GM19467 (cell line): ENCODE results near the gene IRF4.

Experiments used
- ATAC-seq: cut with Tn5 transposase; IDR thresholded peaks from one replicate; pipeline ENCODE4 v1.9.1; 2021; ENCODE audit warnings: mild to moderate bottlenecking, moderate library complexity; ENCODE audit not compliant: unreplicated experiment

Gene IRF4

DNA sequence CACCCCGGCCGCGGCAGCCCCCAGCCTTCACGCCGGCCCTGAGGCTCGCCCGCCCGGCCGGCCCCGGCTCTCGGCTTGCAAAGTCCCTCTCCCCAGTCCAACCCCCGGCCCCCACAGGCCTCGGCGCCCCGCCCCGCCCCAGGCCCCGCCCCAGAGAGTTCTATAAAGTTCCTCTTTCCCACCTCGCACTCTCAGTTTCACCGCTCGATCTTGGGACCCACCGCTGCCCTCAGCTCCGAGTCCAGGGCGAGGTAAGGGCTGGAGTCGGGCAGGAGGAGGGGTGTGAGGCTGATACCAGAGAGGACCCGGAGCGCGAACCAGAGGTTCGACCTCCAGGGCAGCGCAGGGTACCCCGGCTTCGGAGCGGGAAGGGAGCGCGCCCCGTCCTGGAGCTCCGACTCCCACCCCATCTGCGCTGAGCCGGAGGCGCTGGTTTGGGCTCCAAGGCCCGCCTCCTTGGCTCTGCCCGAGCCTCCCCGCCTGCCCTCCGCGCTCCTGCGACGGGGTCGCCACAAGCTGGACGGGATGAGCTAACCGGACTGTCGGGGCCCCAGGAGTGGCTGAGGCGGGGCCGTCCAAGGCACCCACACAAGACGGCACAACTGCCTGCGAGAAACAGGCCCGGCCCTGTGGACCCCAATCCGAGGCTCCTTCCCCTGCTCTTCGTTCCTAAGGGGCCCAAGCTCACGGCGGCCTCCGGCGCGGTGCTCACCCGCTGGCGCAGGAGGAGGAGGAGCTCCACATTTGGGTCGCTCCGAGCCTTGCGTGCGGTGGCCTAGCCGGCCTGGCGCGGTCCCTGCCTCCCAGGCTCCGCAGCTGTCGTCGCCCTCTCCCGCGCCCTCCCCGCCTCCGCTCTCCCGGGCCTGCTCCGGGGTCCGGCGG is at the start of gene IRF4:
TSS of gene IRF4 (plus strand) at position 194 of the 882 bp plus-strand sequence. CDS start 1,401 bp downstream, outside the sequence.
- ATAC-seq, result peak; percentile 42

DNA sequence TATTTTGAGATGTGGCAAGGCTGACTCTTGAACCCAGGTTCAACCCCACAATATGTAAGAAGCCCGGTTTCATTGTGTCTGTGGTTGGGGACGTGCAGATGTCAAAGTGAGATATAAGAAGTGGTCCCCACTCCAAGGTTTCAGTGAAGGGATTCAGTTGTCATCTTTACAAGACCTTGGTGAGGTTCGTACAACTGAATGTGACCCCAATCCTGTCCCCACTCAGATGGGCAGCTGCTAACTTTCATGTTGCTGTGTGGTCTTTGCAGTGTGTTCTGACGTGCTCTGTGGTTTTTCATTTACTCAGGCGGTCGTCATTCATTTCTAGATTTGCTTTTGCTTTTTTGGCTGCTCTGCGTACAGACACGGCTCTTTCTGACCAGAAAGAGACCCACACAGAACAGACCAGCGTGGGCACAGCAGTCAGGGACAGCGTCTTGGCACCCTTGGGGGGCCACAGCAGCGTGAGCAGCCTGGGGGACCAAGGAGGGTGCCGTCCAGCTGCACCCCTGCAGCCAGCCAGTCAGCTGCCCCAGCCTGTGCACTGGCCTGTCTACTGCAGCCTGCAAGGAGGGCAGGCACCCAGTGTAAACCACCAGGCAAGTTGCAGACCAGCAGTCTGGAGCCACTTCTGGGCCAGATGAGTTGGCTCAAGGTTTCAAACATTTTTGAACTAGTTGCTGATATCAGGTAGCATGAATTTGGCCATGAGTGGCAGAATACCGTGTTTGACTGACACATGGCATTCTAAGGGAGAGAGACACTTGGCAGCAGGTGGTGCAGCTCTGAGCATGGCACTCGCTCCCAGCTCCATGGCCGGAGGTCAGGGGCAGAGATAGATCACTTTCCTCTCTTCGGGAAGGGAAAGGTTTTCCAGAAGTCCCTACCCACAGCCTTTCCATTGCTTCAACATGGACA is 49.4 kb upstream of the IRF4 start:
- peak; percentile 44 for ATAC-seq

DNA sequence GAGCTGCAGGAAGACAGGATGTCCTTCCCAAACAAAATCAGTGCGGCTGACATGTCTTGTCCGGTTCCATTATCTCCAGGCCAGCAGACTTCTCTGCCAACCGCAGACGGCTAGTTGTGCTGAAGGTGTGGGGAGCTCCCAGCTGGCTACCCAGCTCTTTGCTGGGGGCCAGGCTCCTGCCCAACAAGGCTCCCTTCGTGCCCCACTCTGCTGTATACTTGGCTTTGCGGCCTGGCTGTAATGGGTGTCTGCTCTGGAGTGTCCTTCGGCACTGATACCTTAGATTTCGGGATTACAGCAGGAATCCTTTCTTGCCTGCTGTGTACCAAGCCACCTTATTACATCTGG is 48.7 kb upstream of the IRF4 start:
- ATAC-seq, result no peak

DNA sequence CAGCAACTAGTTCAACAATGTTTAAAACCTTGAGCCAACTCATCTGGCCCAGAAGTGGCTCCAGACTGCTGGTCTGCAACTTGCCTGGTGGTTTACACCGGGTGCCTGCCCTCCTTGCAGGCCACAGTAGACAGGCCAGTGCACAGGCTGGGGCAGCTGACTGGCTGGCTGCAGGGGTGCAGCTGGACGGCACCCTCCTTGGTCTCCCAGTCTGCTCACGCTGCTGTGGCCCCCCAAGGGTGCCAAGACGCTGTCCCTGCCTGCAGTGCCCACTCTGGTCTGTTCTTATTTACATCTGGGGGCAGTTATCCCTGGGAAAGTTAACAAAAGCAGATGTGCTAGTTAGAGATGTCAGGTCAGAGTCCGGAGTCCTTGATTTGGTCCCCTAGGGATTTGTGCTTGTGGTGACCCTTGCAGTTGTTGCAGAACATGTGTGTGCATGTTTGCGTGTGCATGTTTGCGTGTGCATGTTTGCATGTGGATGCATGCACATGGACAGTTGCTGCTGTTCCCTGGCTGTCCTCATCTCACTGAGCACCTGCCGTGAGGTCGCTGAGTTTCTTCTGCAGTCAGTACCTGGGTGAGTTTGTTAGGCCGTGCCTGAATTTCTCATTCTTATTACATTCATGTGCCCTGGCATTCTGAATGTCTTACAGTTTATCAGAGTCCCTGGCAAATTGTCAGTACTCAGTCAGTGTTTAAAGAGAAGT is 48.2 kb upstream of the IRF4 start:
- no peak for ATAC-seq

DNA sequence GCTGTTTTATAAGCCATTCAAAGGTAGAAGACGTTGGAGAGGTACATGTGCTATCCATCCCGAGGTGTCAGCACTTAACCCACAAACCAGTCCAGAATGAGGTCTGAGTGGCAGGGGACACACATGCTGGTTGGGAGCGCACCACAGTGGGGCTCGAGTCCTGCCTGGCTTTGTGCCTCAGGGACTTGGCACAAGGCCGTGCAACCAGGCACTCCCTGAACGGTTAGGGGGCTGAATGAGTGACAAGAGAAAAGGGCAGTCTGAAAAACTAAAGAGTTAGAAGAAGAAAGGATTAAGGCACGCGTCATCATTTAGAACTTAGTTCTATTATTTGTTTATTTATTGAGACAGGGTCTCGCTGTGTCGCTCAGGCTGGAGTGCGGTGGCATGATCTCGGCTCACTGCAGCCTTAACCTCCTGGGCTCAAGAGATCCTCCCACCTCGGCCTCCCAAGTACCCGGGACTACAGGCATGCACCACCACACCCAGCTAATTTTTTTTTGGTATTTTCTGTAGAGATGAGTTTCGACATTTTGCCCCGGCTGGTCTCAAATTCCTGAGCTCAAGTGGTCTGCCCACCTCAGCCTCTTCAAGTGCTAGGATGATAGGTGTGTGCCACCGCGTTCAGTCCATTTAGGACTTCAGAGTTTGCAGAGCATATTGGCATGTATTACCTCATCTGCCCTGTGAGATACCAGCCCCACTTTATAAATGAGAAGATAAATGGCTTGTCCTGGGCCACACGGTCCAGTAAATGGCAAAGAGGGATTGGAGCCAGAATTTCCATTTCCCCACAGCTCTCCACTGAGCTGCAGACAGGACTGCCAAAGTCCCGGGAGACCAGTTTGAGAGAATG is 47.4 kb upstream of the IRF4 start:
- ATAC-seq, result no peak

DNA sequence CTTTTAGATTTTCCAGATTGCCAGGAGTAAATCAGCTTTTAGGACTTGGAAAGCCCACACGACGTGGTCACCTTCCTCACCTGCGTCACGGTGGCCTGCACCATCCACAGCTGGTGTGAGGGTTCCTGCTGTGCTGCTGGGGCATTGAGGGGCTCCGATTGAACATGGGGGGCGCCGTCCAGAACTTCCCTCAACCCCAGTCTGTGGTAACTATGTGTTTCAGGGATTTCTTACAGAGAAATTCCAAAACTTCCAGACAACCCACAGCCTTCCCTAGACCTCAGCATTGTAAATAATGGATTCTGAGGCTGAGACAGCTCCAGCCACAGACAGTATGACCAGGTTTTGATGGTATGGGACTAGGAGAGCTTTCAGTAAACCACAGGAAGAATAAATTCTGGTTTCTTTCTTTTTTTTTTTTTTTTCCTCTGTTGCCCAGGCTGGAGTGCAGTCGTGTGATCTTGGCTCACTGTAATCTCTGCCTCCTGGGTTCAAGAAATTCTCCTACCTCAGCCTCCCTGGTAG is 46.7 kb upstream of the IRF4 start:
- no peak for ATAC-seq

DNA sequence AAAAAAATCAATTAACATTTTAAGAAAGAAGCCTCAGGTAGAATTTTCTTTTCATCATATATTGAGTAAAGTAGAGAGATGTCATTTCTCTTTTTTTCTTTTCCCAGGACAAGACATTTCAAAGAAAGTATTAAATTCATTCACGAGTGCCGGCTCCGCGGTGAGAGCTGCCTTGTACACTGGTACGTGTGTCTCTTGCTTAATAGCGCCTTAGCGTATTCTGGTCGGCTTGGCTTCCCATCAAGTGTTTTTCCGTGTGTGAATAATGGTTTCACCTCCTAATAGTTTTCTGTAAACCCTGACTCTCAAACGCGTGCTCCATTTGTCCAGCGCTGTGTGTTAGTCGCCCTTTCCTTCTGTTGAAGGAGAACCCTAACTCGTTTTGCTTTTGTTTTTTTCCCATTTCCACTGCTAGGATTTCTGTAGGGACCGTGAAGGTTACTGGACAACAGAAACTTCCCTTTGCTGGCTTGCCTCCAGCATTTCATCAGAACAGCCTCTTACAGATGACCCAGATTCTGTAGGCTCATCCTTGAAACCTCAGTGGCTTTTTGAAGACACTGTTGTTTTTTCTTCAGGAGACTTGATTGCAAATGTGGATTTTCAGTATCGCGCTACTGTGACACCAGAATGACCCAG is 45.7 kb upstream of the IRF4 start:
- no peak for ATAC-seq

DNA sequence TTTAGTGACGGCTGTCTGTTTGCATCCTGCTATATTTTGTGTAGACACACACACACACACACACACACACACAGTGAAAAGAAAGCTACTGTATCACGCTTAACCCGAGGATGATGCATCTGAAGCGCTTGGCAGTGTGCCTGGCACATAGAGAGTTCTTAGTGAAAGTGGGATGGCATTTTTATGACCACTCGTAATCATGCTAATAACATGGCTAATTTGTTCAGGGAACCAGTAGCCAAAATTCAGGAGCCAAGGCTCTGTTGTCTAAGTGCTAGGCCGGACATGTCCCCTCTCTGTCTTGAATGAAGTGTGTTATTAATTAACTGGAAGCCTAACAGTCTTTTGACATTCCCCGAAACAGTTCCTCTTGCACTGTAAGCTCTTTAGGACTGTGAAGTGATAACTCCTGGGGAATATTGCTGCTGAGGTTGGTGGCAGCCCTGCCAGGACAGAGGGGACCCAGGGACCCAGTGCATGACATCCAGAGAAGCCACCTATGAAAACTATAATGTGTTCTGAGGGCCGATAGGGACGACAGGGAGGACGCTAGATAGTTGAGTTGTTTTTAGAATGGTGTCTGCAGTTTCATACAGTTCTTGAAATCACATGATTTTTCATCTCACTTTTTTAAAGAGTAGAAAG is 45.0 kb upstream of the IRF4 start:
- no peak for ATAC-seq

DNA sequence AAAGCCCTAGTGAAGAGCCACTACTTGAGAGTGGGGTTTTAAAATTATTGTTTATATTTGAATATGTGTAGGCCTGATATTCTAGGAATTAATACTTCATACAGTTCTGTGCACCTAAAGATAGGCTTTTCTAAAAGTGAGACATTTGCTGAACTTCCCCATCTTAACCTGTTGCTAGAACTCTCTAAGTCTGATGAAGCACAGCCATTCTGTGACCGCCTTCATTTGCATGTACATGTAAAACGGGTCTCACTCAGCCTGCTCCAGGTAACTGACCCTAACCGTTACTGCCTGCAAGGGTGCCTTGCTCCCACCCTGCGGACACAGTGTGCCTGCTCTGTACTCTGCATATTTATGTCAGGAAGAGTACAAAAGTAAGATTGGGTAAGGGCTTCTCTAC is 44.3 kb upstream of the IRF4 start:
- ATAC-seq, result peak; percentile 80

DNA sequence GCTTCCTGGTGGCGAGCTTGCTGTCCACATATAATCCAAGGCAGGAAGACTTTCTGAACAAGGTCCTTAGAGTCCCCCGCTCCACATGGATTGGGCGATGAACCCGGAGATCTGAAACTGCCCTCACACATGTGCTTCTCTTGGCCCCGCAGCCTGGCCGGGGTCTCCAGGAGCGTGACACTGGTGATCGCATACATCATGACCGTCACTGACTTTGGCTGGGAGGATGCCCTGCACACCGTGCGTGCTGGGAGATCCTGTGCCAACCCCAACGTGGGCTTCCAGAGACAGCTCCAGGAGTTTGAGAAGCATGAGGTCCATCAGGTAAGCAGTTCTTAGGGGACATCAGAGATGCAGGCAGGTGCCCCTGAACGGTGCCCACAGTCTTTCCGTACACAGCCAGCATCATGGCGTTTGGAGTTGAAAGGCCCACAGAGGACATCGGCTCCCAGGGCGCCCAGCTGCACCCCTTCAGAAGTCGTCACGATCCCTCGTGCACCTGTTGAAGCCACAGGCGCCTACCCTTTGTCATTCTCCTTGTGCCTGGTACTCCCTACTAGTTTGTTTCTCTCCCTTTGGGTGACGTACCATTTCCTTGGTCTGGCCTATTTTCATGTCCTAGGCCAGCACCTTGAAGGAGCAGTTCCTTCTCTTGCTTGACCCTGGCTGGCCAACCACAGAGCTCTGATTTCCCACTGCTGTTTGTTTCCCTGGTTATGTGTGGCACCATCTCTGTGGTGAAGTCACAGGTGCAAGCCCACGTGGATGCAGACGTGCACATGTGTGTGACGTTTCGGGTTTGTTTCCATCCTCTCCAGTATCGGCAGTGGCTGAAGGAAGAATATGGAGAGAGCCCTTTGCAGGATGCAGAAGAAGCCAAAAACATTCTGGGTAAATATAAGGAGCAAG is 43.3 kb upstream of the IRF4 start:
- ATAC-seq, result no peak

DNA sequence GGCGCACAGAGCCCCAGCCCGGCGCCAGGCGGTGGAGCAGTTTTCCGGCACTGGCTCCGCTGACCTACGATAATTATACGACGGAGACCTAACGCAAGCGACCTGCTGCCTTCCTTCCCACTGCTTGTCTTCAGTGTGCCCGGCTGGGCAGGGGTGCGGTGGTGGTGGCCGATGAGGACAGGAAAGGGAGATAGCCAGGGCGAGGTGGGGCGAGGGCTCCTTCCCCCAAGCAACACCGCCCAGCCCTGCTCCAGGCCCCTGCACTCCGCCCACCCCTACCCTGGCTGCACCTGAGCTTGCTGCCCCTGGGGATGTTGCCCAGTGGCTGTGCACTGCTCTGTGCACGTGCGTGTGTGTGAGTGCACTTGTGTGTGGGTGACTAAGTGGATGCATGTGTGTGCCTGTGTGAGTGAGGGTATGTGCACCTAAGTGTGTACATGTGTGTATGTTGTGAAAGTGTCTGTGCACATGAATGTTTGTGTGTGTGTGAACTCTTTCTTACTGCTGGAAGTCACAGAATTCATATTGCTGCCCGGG is 42.6 kb upstream of the IRF4 start:
- ATAC-seq, result no peak

DNA sequence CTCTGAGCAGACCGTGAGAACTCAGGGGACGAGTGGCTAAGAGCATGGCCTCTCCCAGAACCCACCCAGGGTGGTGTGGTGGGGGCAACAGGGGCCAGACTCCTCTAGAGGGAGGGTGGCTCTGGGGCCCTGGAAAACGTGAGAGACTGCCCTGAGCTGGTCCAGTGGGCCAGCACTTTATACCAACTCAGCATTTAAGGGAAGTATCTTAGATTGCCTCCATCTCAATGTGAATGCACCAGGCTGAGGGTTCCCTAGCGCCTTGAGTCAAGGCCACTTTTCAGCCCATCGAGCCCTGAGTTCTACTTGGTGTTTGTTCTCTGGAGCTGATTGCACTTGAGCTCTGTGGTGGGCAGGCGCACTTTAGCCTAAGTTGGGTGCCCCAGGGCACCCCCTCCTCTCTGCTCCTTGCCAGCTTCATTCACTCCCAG is 42.0 kb upstream of the IRF4 start:
- no peak for ATAC-seq

DNA sequence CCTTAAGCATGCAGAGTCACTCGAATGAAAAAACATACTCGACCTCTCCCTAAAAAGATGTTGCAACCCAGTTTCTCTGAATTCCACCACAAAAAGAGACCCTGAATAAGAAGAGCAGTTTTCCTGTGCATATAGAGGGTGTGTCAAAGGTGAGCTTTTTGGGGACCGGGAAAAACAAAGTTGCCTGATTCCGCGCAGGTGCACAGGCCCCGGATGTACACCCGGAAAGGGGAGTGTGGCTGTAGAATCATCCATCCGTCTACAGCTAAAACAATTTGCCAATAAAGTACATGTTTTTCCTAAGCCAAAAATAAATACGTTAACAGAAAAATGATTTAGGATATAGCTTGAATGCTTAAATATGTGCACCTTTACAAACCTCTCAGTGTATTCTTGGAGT is 41.2 kb upstream of the IRF4 start:
- no peak for ATAC-seq

DNA sequence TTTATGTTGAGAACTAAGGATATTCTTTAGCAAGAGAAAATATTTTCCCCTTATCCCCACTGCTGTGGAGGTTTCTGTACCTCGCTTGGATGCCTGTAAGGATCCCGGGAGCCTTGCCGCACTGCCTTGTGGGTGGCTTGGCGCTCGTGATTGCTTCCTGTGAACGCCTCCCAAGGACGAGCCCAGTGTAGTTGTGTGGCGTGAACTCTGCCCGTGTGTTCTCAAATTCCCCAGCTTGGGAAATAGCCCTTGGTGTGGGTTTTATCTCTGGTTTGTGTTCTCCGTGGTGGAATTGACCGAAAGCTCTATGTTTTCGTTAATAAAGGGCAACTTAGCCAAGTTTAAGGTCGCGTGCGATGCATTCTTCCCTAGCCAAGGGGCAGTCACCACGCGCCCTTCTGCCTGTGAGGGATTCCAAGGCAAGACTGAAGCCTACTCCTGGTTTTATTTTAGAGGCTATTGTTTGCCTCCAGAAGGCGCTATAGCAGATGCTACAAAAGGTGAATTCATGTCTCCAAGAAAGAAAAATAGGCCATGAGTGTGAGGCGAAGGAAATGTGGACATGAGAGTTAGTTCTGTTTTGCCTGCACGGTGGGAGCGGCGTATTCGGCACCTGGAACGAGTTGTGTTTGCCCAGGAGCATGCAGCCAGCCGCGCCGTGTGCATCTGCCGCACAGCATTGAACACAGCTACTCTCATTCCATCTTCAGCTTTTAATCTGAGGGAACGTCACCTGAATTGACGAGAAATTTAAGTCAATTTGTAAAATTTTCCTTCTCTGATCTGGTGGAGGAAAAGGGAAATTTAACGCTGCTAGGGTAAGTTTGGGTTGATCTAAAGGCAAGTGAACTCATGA is 40.3 kb upstream of the IRF4 start:
- no peak for ATAC-seq

DNA sequence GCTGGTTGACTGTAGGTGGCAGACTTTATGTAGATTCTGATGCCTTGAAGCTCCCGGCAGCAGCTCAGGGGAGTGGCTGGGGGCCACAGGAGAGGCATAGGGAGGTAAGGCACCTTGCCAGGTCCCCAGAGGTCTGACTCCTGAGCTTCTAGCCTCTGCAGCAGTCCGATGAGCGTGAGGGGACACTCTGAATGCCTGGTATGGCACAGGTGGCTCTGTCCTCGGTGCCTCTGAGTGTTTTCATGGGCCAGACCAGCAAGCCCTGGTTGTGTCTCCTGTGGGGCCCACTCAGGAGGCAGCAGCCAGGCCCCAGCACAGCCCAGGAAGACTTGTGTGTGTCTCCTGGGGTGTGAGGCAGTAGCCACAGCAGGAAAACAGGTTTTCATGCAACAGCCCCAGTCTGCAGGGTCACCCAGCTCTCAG is 39.7 kb upstream of the IRF4 start:
- no peak for ATAC-seq

DNA sequence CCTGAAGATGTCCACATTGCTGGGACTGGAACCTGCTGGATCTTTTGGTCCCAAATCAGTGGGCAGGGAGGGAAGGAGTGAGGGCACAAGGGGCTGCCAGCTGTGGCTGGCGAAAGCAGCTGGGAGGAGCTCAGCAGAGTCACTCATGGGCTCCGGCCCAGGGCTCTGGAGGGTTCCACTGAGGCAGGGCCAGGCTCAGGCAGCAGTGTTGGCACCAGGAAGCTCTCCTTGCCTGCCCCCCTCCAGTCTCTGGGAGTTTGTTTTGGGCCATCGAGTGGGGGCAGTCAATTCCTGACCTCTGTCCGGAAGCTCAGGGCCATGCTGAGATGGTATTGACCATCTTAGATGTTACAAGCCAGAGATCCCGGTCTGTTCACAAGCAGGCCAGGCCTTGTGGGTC is 39.1 kb upstream of the IRF4 start:
- ATAC-seq, result no peak
